Central memory CD8-positive, alpha-beta T cell (primary cell): Measurements from ENCODE around the gene KCTD14.
"Not testable (repeated sequence)": the region's sequence is repeated elsewhere in the genome, so short reads cannot be mapped to it uniquely, and the experiment has no call there.

Source experiments
- ATAC-seq: fragments of 150-1000 bp; cut with Tn5 transposase; replicated peaks from 2 replicates; pipeline ENCODE4 v1.10.0; 2022; ENCODE audit warnings: mild to moderate bottlenecking, moderate FRiP score, moderate number of reproducible peaks; ENCODE audit not compliant: poor library complexity, severe bottlenecking; ENCODE audit errors: extremely low read depth
- DNase-seq, 2 donors: peaks; one replicate each; pipeline ENCODE4 v3.0.0; 2021; ENCODE audit warnings: low spot score in 2 of 2
- H3K27ac Mint-ChIP-seq: one replicate; pipeline ENCODE4 v1.8.0; 2022; ENCODE audit warnings: low read depth, mild to moderate bottlenecking, moderate library complexity, mixed read lengths
- H3K27me3 Mint-ChIP-seq: one replicate; pipeline ENCODE4 v1.8.0; 2022; ENCODE audit warnings: mixed read lengths
- H3K36me3 Mint-ChIP-seq: one replicate; pipeline ENCODE4 v1.8.0; 2022; ENCODE audit warnings: mild to moderate bottlenecking, moderate library complexity, mixed read lengths; ENCODE audit not compliant: insufficient read depth
- H3K4me1 Mint-ChIP-seq: one replicate; pipeline ENCODE4 v1.8.0; 2022; ENCODE audit warnings: mixed read lengths
- H3K4me3 Mint-ChIP-seq: one replicate; pipeline ENCODE4 v1.8.0; 2022; ENCODE audit warnings: mild to moderate bottlenecking, moderate library complexity, mixed read lengths
- H3K9me3 Mint-ChIP-seq: one replicate; pipeline ENCODE4 v1.8.0; 2022; ENCODE audit warnings: mixed read lengths

KCTD14 gene

DNA sequence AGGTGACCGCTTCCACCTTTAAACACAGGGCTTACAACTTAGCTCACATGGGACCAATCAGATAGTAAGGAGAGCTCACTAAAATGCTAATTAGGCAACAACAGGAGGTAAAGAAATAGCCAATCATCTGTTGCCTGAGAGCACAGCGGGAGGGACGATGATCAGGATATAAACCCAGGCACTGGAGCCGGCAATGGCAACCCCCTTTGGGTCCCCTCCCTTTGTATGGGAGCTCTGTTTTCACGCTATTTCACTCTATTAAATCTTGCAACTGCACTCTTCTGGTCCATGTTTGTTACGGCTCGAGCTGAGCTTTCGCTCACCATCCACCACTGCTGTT, 18.3 kb upstream of the KCTD14 start:
- H3K4me1 Mint-ChIP-seq = peaks cover 19% of the 10 kb centered on the region
- not testable (repeated sequence) for H3K4me3 Mint-ChIP-seq, DNase-seq, H3K27ac Mint-ChIP-seq, H3K27me3 Mint-ChIP-seq, H3K36me3 Mint-ChIP-seq, ATAC-seq, H3K9me3 Mint-ChIP-seq

DNA sequence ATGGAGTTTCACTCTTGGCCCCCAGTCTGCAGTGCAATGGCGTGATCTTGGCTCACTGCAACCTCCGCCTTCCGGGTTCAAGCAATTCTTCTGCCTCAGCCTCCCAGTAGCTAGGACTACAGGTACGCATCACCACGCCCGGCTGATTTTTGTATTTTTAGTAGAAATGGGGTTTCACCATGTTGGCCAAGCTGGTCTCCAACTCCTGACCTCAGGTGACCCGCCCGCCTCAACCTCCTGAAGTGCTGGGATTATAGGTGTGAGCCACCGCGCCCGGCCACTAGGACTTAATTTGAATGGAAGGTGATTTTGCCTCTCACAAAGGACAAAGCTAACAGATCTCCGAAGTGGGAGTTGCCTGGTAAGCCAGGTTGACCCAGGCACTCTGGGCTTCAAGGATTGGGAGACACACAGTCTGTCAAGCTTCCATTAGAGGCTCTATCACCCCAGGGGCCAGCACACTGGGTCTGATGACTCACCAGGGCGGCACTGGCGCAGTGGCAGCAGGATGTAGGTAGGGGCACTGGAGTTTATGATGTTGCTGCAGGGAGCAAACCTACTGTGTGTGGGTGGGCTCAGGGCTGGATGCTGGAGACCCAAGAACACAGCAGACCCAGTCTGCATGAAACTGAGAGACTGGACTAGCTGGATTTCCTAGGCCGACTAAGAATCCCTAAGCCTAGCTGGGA, 17.8 kb upstream of the KCTD14 start:
- Mint-ChIP-seq H3K27ac (peak overlapping the region; percentile 68), H3K27me3 (no peaks in the 10 kb centered on the region), H3K4me3 (peak overlapping the region; percentile 31), H3K36me3 (peaks cover 3% of the 10 kb centered on the region), H3K4me1 (peaks cover 14% of the 10 kb centered on the region), H3K9me3 (no peaks in the 10 kb centered on the region)
- ATAC-seq = no peak
- no peak for DNase-seq

DNA sequence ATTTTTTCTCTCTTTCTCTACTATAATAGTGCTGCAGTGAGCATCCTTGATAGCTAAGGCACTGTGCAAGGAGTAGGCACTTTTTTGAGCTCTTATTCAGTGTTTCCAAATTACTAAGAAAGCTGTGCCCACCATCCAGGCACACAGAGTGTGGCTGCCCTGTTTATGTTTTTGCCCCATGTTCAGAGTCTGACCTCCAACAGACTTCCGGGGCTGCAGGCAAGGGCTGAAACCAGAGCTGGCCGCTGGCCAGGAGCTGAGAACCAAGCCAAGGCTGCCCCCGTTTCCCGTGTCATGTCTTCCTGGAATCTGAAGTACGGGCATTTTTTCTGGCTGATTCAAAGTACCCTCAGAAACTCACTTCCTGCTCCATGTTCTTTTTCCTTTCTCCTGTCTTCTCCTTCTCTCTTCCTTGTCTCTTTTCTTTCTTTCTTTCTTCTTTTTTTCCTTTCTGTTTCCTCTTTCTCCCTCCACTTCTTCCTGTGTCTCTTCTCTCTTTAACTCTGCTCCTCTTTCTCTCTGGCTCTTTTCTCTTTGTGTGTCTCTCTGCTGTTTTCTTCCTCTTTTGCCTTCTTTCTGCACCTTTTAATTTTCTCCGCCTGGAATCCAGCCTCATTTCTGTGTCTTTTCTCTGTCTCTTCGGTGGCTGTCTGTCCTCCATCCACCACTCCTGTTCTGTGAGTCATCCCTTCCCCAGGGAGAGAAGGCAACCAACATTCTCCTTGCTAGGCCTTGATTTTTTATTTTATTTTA, 17.0 kb upstream of the KCTD14 start:
- peaks cover 11% of the 10 kb centered on the region for H3K4me1 Mint-ChIP-seq
- peak overlapping the region; percentile 31 for H3K4me3 Mint-ChIP-seq
- no peaks in the 10 kb centered on the region for H3K27me3 Mint-ChIP-seq
- no peak for DNase-seq
- H3K27ac Mint-ChIP-seq = peak overlapping the region; percentile 68
- peak; percentile 14 for ATAC-seq
- no peaks in the 10 kb centered on the region for H3K9me3 Mint-ChIP-seq
- H3K36me3 Mint-ChIP-seq = no peaks in the 10 kb centered on the region

DNA sequence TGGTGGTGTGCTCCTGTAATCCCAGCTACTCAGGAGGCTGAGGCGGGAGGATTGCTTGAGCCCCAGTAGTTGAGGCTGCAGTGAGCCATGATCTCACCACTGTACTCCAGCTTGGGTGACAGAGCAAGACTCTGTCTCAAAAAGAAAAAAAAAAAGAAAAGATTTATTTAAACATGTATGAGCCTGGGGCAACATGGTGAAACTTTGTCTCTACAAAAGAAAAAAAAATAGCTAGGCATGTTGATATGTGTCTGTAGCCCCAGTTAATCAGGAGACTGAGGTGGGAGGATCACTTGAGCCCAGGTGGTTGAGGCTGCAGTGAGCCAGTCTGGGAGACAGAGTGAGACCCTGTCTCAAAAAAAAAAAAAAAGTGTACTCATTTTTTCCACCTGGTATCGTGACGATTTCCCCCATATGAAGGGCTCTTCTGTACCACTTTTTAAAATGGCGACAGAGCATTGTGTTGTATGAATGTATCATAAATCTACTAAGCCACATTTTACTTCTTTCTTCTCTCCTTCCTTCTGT, 16.4 kb upstream of the KCTD14 start:
- Mint-ChIP-seq H3K9me3 (no peaks in the 10 kb centered on the region), H3K4me3 (no peak overlapping the region), H3K27me3 (no peaks in the 10 kb centered on the region), H3K36me3 (no peaks in the 10 kb centered on the region), H3K27ac (peak overlapping the region; percentile 68), H3K4me1 (peaks cover 11% of the 10 kb centered on the region)
- no peak for DNase-seq
- no peak for ATAC-seq

DNA sequence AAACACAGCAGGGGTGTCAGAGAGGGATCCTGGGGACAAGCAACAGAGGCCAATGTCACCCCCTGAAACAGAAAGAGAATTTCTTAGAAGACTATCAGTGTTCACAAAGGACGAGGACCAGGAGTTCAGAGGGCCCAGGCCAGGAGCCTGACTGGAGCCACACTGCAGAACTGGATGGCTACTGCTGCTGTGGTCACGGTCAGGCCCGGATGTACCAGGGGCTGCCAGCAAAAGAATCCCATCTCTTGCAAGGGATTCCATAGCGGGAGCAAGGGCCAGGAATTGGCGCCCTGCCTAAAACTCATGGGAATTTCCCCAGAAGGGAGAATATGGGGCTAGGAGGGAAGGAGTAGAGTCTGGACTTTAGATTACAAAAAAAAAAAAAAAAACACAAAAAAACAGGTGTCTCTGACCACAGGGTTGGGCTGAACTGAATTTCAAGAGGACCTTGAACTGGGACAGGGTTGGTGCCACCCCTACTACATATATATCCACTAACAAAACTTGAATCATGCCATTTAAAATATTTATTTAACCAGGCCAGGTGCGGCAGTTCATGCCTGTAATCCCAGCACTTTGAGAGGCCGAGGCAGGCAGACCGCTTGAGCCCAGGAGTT, 15.7 kb upstream of the KCTD14 start:
- no peaks in the 10 kb centered on the region for H3K27me3 Mint-ChIP-seq
- no peaks in the 10 kb centered on the region for H3K9me3 Mint-ChIP-seq
- H3K27ac Mint-ChIP-seq = no peak overlapping the region
- ATAC-seq = no peak
- no peak for DNase-seq
- H3K4me3 Mint-ChIP-seq = no peak overlapping the region
- H3K36me3 Mint-ChIP-seq = no peaks in the 10 kb centered on the region
- H3K4me1 Mint-ChIP-seq = peaks cover 11% of the 10 kb centered on the region

DNA sequence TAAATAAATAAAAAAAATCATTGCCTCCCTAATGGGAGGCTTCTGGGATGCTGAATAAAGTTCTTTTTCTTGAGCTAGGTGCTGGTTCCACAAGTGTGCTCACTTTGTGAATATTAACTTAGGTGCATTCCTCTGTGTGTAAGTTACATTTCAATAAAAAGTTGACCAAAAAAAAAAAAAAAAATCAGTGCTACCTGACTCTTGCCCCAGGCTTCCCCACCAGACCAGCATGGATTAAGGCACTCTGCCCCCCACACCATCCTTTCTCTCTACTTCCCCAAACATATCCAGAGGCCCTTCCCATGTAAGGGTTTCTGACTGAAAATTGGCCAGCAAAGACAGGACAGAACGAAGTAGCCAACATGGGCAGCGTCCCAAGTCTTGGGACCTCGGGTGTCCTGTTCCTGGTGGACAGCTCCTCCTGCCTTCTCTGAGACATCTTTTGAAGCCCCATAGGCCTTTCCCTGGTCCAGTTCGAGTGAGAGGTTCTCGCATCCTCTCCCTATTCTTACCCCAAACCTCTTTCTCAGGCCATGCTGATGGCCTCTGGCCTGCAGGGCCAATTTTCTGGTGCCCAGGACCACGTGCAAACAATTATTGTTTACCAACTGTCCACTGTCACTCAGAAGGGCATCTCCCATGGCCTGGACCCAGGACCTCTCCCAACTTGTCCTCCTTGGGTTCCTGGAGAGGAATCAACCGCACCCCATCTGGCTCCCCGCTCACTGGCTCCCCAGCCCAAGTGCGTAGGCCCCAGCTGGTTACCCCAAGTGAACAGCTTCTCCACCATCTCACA, 14.9 kb upstream of the KCTD14 start:
- no peak for DNase-seq
- H3K9me3 Mint-ChIP-seq = no peaks in the 10 kb centered on the region
- no peaks in the 10 kb centered on the region for H3K27me3 Mint-ChIP-seq
- ATAC-seq = no peak
- no peaks in the 10 kb centered on the region for H3K36me3 Mint-ChIP-seq
- no peak overlapping the region for H3K27ac Mint-ChIP-seq
- no peak overlapping the region for H3K4me3 Mint-ChIP-seq
- peaks cover 11% of the 10 kb centered on the region for H3K4me1 Mint-ChIP-seq

DNA sequence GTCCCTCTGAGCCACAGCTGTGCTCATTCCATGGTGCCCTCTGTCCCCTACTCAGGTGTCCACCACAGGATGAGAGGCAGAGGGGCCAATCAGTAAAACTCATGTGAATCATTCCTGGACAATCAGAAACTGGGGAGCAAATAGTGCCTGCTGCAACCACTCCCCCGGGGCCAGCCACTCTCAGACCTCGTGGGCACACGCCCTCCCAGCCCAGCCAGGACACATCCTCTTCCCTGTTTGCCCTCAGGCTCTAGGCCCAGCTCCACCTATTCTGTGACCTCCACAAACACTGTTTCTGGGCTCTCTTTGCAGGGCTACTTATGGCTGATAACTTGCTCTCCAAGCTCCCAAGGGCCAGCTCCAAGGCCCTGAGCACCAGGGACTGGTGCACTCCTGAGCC, 14.0 kb upstream of the KCTD14 start:
- ATAC-seq = no peak
- H3K9me3 Mint-ChIP-seq = no peaks in the 10 kb centered on the region
- peak overlapping the region; percentile 39 for H3K27ac Mint-ChIP-seq
- H3K4me1 Mint-ChIP-seq = peaks cover 11% of the 10 kb centered on the region
- DNase-seq = no peak
- H3K36me3 Mint-ChIP-seq = no peaks in the 10 kb centered on the region
- no peak overlapping the region for H3K4me3 Mint-ChIP-seq
- no peaks in the 10 kb centered on the region for H3K27me3 Mint-ChIP-seq

DNA sequence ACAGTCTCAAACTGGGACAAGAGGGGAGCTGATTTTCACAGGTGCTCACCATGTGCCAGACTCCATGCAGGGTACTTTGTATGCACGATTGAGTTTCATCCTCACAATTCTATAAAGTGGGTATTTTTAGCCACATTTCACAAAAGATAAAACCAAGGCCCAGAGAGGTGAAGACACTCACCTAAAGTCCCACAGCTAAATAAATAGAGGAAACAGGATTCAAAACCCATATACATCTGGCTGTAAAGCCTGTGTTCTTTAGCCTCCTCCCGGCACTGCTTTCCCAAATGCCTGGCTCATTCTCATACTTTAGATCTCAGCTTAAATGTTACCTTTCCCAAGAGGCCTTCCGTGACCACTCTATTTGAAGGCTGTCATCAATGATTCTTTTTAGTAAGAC, 13.2 kb upstream of the KCTD14 start:
- ATAC-seq (no peak), DNase-seq (no peak)
- Mint-ChIP-seq H3K4me3 (no peak overlapping the region), H3K36me3 (no peaks in the 10 kb centered on the region), H3K4me1 (peaks cover 11% of the 10 kb centered on the region), H3K27me3 (no peaks in the 10 kb centered on the region), H3K27ac (no peak overlapping the region), H3K9me3 (no peaks in the 10 kb centered on the region)

DNA sequence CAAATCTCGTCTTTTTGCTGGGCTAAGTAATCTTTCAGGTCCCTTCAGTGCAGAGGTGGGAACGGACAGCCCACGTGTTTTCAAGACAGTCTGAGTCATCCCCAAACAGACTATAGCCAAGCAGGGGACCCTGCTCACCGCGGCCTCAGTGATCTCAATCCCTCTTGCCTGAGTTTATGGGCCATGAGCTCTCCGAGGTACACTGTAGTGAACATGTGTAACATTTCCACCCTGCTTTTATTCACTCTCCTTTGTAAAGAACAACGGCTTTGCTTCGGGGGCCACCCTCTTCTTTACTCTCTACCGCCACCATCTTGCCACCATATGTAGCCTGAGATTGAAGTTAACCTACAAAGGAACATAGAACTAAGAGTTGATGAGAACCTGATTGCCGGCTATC, 11.5 kb upstream of the KCTD14 start:
- H3K4me3 Mint-ChIP-seq = no peak overlapping the region
- peaks cover 2% of the 10 kb centered on the region for H3K4me1 Mint-ChIP-seq
- H3K9me3 Mint-ChIP-seq = no peaks in the 10 kb centered on the region
- H3K27me3 Mint-ChIP-seq = no peaks in the 10 kb centered on the region
- no peaks in the 10 kb centered on the region for H3K36me3 Mint-ChIP-seq
- no peak for ATAC-seq
- DNase-seq = no peak
- no peak overlapping the region for H3K27ac Mint-ChIP-seq

DNA sequence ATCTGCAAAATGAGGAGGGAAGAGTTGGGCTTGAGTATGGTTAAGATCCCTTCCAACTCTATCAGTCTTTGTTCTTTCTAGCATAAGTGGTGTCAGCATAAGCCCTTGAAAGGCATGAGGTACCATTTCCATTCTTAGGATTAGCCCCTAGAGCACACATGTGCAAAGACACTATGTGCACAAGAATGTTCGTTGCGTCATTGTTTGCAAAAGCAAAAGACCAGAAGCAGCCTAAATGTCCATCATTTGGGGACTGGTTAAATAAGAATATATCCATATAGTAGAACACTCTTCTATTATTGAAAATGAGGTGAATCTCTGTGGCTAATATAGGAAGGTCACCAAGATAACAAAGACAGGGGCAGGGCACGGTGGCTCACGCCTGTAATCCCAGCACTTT, 10.0 kb upstream of the KCTD14 start:
- Mint-ChIP-seq H3K27me3 (no peaks in the 10 kb centered on the region), H3K4me3 (no peak overlapping the region), H3K27ac (no peak overlapping the region), H3K4me1 (no peaks in the 10 kb centered on the region), H3K36me3 (no peaks in the 10 kb centered on the region), H3K9me3 (no peaks in the 10 kb centered on the region)
- ATAC-seq = no peak
- no peak for DNase-seq

DNA sequence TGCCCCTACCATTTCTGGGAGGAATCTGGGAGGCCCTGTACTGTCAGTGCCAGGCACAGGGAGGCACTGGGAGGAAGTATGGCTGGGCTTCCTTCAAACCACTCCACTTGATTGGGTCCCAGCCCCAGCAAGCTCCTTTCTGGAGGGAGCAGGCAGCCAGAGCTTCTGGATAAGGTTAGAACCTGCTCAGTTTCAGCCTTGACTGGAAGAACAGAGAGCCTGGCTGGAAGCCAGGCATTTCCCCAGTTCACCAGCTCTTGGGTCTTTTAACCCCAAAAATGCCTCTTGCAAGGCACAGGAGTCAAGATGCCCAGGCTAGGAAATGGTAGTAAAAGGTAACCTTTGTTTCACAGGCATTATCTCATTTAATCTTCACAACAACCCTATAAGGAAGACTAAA, 9.0 kb upstream of the KCTD14 start:
- Mint-ChIP-seq H3K9me3 (no peaks in the 10 kb centered on the region), H3K4me3 (no peak overlapping the region), H3K27me3 (no peaks in the 10 kb centered on the region), H3K36me3 (no peaks in the 10 kb centered on the region), H3K27ac (no peak overlapping the region), H3K4me1 (no peaks in the 10 kb centered on the region)
- DNase-seq (no peak), ATAC-seq (no peak)

DNA sequence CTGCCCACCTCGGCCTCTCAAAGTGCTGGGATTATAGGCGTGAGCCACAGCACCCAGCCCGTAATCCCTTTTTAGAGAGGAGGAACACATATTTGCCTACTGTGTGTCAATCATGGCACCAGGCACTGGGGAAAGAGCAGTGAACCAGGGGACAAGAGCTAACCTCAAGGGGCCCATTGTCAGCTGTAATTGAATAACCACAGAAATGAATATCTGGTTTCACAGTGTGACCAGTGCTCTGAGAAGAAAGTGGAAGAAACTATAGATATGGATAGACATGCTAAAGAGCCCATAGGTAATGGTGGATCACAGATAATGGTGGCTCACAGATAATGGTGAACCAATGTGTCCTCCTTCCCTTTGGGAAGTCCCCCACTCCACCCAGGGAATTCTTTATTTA, 8.6 kb upstream of the KCTD14 start:
- H3K36me3 Mint-ChIP-seq = no peaks in the 10 kb centered on the region
- H3K4me1 Mint-ChIP-seq = no peaks in the 10 kb centered on the region
- no peak for ATAC-seq
- no peaks in the 10 kb centered on the region for H3K9me3 Mint-ChIP-seq
- DNase-seq = no peak
- H3K27me3 Mint-ChIP-seq = no peaks in the 10 kb centered on the region
- no peak overlapping the region for H3K27ac Mint-ChIP-seq
- no peak overlapping the region for H3K4me3 Mint-ChIP-seq
